Naive thymus-derived CD4-positive, alpha-beta T cell (primary cell): Measurements from ENCODE around the gene APBA2. TPM values are rescaled to one million over a fixed set of nuclear protein-coding genes. Genes with fewer than 3 reads are reported as not detected.
"Not testable (repeated sequence)": the region's sequence is repeated elsewhere in the genome, so short reads cannot be mapped to it uniquely, and the experiment has no call there.

Experiments
- ATAC-seq: fragments of 150-1000 bp; cut with Tn5 transposase; 2 replicates; pipeline ENCODE4 v1.10.0; 2021; ENCODE audit warnings: mild to moderate bottlenecking, moderate library complexity
- CTCF ChIA-PET: fragments of 350-600 bp; sonication (Branson Sonifier 250); formaldehyde crosslinking; loops from one replicate; lab custom pipeline; 2021; ENCODE audit warnings: antibody characterized with exemption; lab: Charles Lee
- POLR2A ChIA-PET: fragments of 350-600 bp; sonication (Branson Sonifier 250); formaldehyde crosslinking; loops from one replicate; lab custom pipeline; 2021; ENCODE audit warnings: antibody characterized with exemption, inconsistent platforms; lab: Charles Lee
- DNase-seq, 9 donors: peaks; one replicate each; pipeline versions ENCODE4 v3.0.0 to v3.0.0-alpha.2; 2020 to 2022; ENCODE audit warnings: mixed read lengths in 1 of 9
- H3K27ac ChIP-seq: one replicate; pipeline ENCODE4 v1.7.0; 2013; ENCODE audit warnings: mild to moderate bottlenecking, low read depth, low read length, moderate library complexity
- H3K27me3 ChIP-seq, 2 donors: one replicate each; pipeline ENCODE4 v1.7.0; 2013; ENCODE audit warnings: low read length in 2 of 2, mild to moderate bottlenecking in 2 of 2, moderate library complexity in 2 of 2; ENCODE audit not compliant: control insufficient read depth in 2 of 2, insufficient read depth in 2 of 2
- H3K36me3 ChIP-seq, 3 experiments: 1 replicate in 2 of 3; 2 replicates in 1 of 3; pipeline ENCODE4 v1.7.0; 2013; ENCODE audit warnings: low read length in 3 of 3, mild to moderate bottlenecking in 3 of 3, moderate library complexity in 1 of 3; ENCODE audit not compliant: insufficient read depth in 3 of 3, control insufficient read depth in 2 of 3
- H3K4me1 ChIP-seq, 2 donors: one replicate each; pipeline ENCODE4 v1.7.0; 2013; ENCODE audit warnings: low read length in 2 of 2, mild to moderate bottlenecking in 2 of 2, moderate library complexity in 1 of 2; ENCODE audit not compliant: control insufficient read depth in 2 of 2, insufficient read depth in 2 of 2
- H3K4me3 ChIP-seq: 2 replicates; pipeline ENCODE4 v1.7.0; 2013; ENCODE audit warnings: mild to moderate bottlenecking, low read length
- H3K9me3 ChIP-seq, 3 experiments: 1 replicate in 2 of 3; 2 replicates in 1 of 3; pipeline ENCODE4 v1.7.0; 2013; ENCODE audit warnings: low read length in 3 of 3; ENCODE audit not compliant: control insufficient read depth in 2 of 3
- H3K27ac Mint-ChIP-seq, 9 donors: one replicate each; pipeline ENCODE4 v1.8.0; 2020 to 2022; ENCODE audit warnings: mixed read lengths in 9 of 9, mild to moderate bottlenecking in 8 of 9, moderate library complexity in 5 of 9, inconsistent platforms in 2 of 9
- H3K27me3 Mint-ChIP-seq, 5 donors: one replicate each; pipeline ENCODE4 v1.8.0; 2021 to 2022; ENCODE audit warnings: mixed read lengths in 5 of 5, mild to moderate bottlenecking in 1 of 5
- H3K36me3 Mint-ChIP-seq, 5 donors: one replicate each; pipeline ENCODE4 v1.8.0; 2020 to 2022; ENCODE audit warnings: mixed read lengths in 5 of 5, mild to moderate bottlenecking in 3 of 5, inconsistent platforms in 1 of 5
- H3K4me1 Mint-ChIP-seq, 7 donors: one replicate each; pipeline ENCODE4 v1.8.0; 2020 to 2022; ENCODE audit warnings: mixed read lengths in 7 of 7, mild to moderate bottlenecking in 3 of 7, inconsistent platforms in 1 of 7
- H3K4me3 Mint-ChIP-seq, 10 donors: one replicate each; pipeline ENCODE4 v1.8.0; 2020 to 2022; ENCODE audit warnings: mild to moderate bottlenecking in 10 of 10, mixed read lengths in 10 of 10, moderate library complexity in 6 of 10, inconsistent platforms in 2 of 10
- H3K9me3 Mint-ChIP-seq, 11 donors: one replicate each; pipeline ENCODE4 v1.8.0; 2020 to 2022; ENCODE audit warnings: mixed read lengths in 11 of 11, mild to moderate bottlenecking in 4 of 11, inconsistent platforms in 1 of 11, moderate library complexity in 1 of 11
- intact Hi-C, 2 donors: fragments of 100-400 bp; cut with micrococcal nuclease; formaldehyde crosslinking; loops; one replicate each; pipeline ENCODE4 v1.15.1; 2023
- polyA plus RNA-seq, 2 donors: library from polyadenylated mRNA; unstranded; fragments of 300-500 nt; fragmentation: Illumina TruSeq; gene quantifications; one replicate each; pipeline ENCODE4 v1.2.3, GENCODE V29; 2021
- total RNA-seq, 6 experiments: library from RNA in 5 of 6; stranded (reverse) in 5 of 6; gene quantifications; 1 replicate in 5 of 6; 2 replicates in 1 of 6; pipeline ENCODE4 v1.2.3 and lab custom pipeline; 2021 to 2026

Gene APBA2
- total and polyA plus RNA-seq, 7 experiments from 2014 or later, result 7.7 to 139 (median 110) TPM

DNA sequence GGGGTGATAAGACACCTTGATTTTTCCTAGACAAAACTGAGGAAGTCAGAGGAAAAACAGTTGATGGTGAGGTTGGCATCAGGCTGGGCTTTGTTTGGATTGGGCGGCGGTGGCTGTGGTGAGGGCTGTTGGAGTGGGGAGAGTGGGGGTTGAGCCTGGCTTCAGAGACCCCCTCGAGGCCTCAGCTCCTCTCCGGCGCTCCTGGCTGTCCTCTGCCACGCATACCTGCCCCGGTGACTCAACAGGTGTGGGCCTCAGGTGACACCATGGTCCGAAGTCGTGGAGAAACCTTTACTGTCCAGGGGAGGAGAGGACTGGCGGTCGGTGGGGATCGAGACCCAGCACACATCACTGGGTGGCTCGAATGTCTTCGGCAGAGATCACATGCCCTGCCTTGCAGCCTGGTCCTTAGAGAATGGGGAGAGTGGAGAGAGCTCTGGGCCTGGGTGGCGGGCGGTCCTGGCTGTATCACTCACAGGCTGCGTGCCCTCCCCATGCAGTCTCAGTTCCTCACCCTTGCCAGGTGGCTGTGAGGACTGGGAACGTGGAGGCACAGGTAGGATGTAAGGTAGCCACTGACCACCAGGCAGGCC, 2.6 kb downstream of the APBA2 start:
- Histone ChIP-seq H3K4me1 (peaks cover 18 to 55% of the 10 kb centered on the region in 2 donors), H3K36me3 (peaks cover 0 to 5% (median 0%) of the 10 kb centered on the region in 3 experiments), H3K27ac (peak overlapping the region; percentile 79), H3K9me3 (no peaks in the 10 kb centered on the region), H3K4me3 (no peak overlapping the region), H3K27me3 (no peaks in the 10 kb centered on the region)
- peaks cover 0 to 37% (median 0%) of the 10 kb centered on the region in 5 donors for H3K27me3 Mint-ChIP-seq
- peak overlapping the region in 9 of 10 donors; percentile 82 to 94 (median 92) for H3K4me3 Mint-ChIP-seq
- intact Hi-C loops, result loop anchor here in 1 of 2 donors (10.0 kb wide), 1 partner anchor 376 kb away; the partner anchor contains the start of gene NSMCE3
- POLR2A ChIA-PET, result interaction anchor here (0.9 to 2.3 kb wide), 9 partner anchors 10 to 382 kb away, joined by 3 to 7 read pairs (median 4); no protein-coding TSS in a partner anchor
- peak overlapping the region; percentile 7 to 100 (median 98) for H3K27ac Mint-ChIP-seq
- no peaks in the 10 kb centered on the region for H3K9me3 Mint-ChIP-seq
- H3K36me3 Mint-ChIP-seq, result peaks cover 0 to 4% (median under 1%) of the 10 kb centered on the region in 5 donors
- CTCF ChIA-PET, result interaction anchor here (1.1 to 1.5 kb wide), 2 partner anchors 50 to 87 kb away, joined by 3 to 4 read pairs; no protein-coding TSS in a partner anchor
- peaks cover 46 to 70% (median 56%) of the 10 kb centered on the region in 7 donors for H3K4me1 Mint-ChIP-seq
- ATAC-seq (no peak), DNase-seq (no peak)

DNA sequence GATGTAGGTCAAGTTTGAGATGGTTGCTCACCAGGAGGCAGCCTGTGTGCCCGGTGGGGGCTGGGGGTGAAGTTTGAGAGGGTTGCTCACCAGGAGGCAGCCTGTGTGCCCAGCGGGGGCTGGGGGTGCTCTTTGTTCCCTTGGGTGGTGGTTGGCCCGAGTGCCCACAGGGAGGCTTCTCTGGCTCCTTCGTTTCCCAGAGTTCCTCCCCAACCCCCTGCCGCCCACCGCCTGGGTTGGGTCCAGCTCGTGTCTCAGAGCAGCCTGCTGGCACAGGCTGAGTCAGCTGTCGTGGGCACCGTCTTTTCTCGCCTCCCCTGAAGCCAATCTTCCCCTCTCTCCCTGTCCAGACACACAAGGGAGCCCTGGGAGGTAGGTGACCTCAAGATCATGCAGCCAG, 3.1 kb downstream of the APBA2 start:
- H3K36me3 ChIP-seq, result peaks cover 0 to 5% (median 0%) of the 10 kb centered on the region in 3 experiments
- peaks cover 0 to 36% (median 0%) of the 10 kb centered on the region in 5 donors for H3K27me3 Mint-ChIP-seq
- peaks cover 46 to 75% (median 61%) of the 10 kb centered on the region in 7 donors for H3K4me1 Mint-ChIP-seq
- POLR2A ChIA-PET, result interaction anchor here (1.5 to 2.1 kb wide), 4 partner anchors 22 to 381 kb away, joined by 3 to 6 read pairs (median 4); no protein-coding TSS in a partner anchor
- DNase-seq (no peak), ATAC-seq (no peak)
- intact Hi-C loops, result loop anchor here in 1 of 2 donors (10.0 kb wide), 1 partner anchor 376 kb away; the partner anchor contains the start of gene NSMCE3
- CTCF ChIA-PET, result no interaction called here
- H3K27ac ChIP-seq, result peak overlapping the region; percentile 79
- H3K27me3 ChIP-seq, result no peaks in the 10 kb centered on the region
- H3K4me3 ChIP-seq, result no peak overlapping the region
- no peaks in the 10 kb centered on the region for H3K9me3 Mint-ChIP-seq
- H3K9me3 ChIP-seq, result no peaks in the 10 kb centered on the region
- H3K36me3 Mint-ChIP-seq, result peaks cover 0 to 6% (median 4%) of the 10 kb centered on the region in 5 donors
- peak overlapping the region in 9 of 10 donors; percentile 39 to 93 (median 90) for H3K4me3 Mint-ChIP-seq
- H3K27ac Mint-ChIP-seq, result peak overlapping the region; percentile 7 to 100 (median 98)
- peaks cover 18 to 60% of the 10 kb centered on the region in 2 donors for H3K4me1 ChIP-seq

DNA sequence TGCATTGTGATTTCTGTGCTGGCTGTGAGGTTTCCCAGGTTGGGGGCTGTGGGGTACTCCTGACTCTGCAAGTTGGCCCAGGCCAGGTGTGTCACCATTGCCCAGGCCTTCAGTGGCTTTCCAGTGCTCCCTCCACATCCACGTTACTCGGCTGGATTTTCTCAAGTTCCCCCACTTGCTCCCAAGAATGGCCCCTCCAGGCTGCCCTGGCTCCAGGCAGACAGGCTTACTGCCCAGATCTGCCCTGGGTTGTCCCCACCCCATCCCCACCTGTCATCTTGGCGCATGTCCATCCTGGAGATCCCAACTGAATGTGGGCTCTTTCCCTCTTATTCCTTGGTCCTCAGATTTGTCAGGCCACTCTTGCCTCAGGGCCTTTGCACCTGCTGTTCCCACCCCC, 3.6 kb downstream of the APBA2 start:
- Histone ChIP-seq H3K27ac (peak overlapping the region; percentile 79), H3K27me3 (no peaks in the 10 kb centered on the region), H3K9me3 (no peaks in the 10 kb centered on the region), H3K36me3 (peaks cover 0 to 5% (median 0%) of the 10 kb centered on the region in 3 experiments), H3K4me1 (peaks cover 18 to 63% of the 10 kb centered on the region in 2 donors), H3K4me3 (no peak overlapping the region)
- peaks cover 0 to 7% (median 4%) of the 10 kb centered on the region in 5 donors for H3K36me3 Mint-ChIP-seq
- ATAC-seq (no peak), DNase-seq (no peak)
- H3K4me3 Mint-ChIP-seq, result peak overlapping the region; percentile 28 to 92 (median 84)
- ChIA-PET CTCF (no interaction called here), POLR2A (interaction anchor here (1.5 to 1.8 kb wide), 2 partner anchors 11 to 22 kb away, joined by 4 to 5 read pairs; no protein-coding TSS in a partner anchor)
- H3K27ac Mint-ChIP-seq, result peak overlapping the region; percentile 89 to 100 (median 98)
- H3K9me3 Mint-ChIP-seq, result no peaks in the 10 kb centered on the region
- peaks cover 0 to 33% (median 0%) of the 10 kb centered on the region in 5 donors for H3K27me3 Mint-ChIP-seq
- H3K4me1 Mint-ChIP-seq, result peaks cover 46 to 80% (median 65%) of the 10 kb centered on the region in 7 donors
- intact Hi-C loops, result loop anchor here in 1 of 2 donors (10.0 kb wide), 1 partner anchor 375 kb away; the partner anchor contains the start of gene NSMCE3

DNA sequence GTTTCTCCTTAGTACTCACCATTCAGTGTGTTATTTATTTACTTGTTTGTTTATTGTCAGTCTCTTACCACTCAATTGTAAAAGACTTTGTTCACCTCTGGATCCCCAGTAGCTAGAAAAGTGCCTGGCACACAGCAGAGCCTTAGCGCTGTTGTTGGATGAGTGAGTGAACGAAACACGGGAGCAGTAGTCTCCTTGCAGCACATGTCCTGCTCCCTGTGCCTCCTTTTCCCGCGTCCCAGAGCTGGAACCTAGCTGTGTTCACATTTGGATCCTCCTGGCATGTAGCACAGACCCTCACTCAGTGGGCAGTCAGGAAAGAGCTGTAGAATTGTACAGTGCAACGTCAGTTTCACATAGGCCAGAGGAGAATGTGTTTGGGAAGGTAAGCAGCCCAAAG, 4.1 kb downstream of the APBA2 start:
- not testable (repeated sequence) for H3K27me3 ChIP-seq, ATAC-seq, H3K4me3 ChIP-seq, H3K36me3 ChIP-seq, DNase-seq, H3K9me3 Mint-ChIP-seq, H3K9me3 ChIP-seq, H3K36me3 Mint-ChIP-seq
- peaks cover 46 to 82% (median 70%) of the 10 kb centered on the region in 7 donors for H3K4me1 Mint-ChIP-seq
- peak overlapping the region; percentile 28 to 92 (median 84) for H3K4me3 Mint-ChIP-seq
- ChIA-PET POLR2A (interaction anchor here (1.5 to 2.5 kb wide), 5 partner anchors 11 to 58 kb away, joined by 4 to 12 read pairs (median 5); no protein-coding TSS in a partner anchor), CTCF (interaction anchor here (1.5 kb wide), 1 partner anchor 15 kb away, joined by 3 read pairs; no protein-coding TSS in a partner anchor)
- H3K27me3 Mint-ChIP-seq, result peaks cover 0 to 31% (median 0%) of the 10 kb centered on the region in 5 donors
- peak overlapping the region; percentile 89 to 100 (median 98) for H3K27ac Mint-ChIP-seq
- Histone ChIP-seq H3K27ac (peak overlapping the region; percentile 79), H3K4me1 (peaks cover 15 to 59% of the 10 kb centered on the region in 2 donors)
- intact Hi-C loops, result loop anchor here in 1 of 2 donors (1.0 to 10.0 kb wide), 5 partner anchors 13 to 375 kb away; partner anchors contain the start of gene NSMCE3

DNA sequence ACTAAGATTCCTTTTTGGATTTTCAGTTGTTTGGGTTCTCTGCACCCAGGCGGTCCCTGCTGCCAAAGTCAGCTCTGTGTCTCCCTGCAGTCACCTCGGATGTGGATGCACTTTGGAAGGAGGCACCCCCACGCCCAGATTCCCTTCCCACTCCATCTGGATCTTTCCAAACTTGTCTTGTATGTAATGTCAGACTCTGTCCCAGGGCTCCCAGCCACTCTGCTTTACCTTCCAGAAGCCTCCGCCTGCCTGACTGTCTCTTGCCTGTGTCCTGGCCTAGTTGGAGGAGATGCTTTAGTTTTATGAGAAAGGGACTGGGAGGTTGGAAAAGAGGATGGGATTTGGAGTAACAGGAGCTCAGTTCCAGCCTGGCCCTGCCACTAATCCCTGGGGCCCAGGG, 4.5 kb downstream of the APBA2 start:
- H3K36me3 Mint-ChIP-seq, H3K9me3 ChIP-seq, DNase-seq, ATAC-seq, H3K4me3 ChIP-seq, H3K36me3 ChIP-seq, H3K27me3 ChIP-seq, H3K9me3 Mint-ChIP-seq: not testable (repeated sequence)
- ChIA-PET POLR2A (interaction anchor here (1.5 to 2.5 kb wide), 5 partner anchors 12 to 57 kb away, joined by 4 to 12 read pairs (median 5); no protein-coding TSS in a partner anchor), CTCF (interaction anchor here (0.9 to 1.5 kb wide), 3 partner anchors 9 to 85 kb away, joined by 3 to 4 read pairs (median 3); no protein-coding TSS in a partner anchor)
- H3K4me1 Mint-ChIP-seq, result peaks cover 46 to 79% (median 72%) of the 10 kb centered on the region in 7 donors
- Histone ChIP-seq H3K27ac (peak overlapping the region; percentile 79), H3K4me1 (peaks cover 12 to 55% of the 10 kb centered on the region in 2 donors)
- H3K4me3 Mint-ChIP-seq, result peak overlapping the region; percentile 62 to 92 (median 84)
- H3K27me3 Mint-ChIP-seq, result peaks cover 0 to 27% (median 0%) of the 10 kb centered on the region in 5 donors
- H3K27ac Mint-ChIP-seq, result peak overlapping the region; percentile 89 to 100 (median 98)
- intact Hi-C loops, result loop anchor here in 1 of 2 donors (1.0 to 2.0 kb wide), 4 partner anchors 13 to 59 kb away; no protein-coding TSS in a partner anchor
